Measurements from ENCODE around the gene GIPC2.
"Not testable (repeated sequence)": the region's sequence is repeated elsewhere in the genome, so short reads cannot be mapped to it uniquely, and the experiment has no call there.

Gene GIPC2

GRCh38 chr1:78095593-78095992 is 49.8 kb downstream of the GIPC2 start:
- peak; percentile 83 for DNase-seq (ENCODE audit: low read depth)

- no peak for DNase-seq (ENCODE audit: low read depth)
Observed at GRCh38 chr1:78096017-78096416, 50.3 kb downstream of the GIPC2 start.

GRCh38 chr1:78096976-78097375 is 51.2 kb downstream of the GIPC2 start:
- DNase-seq (ENCODE audit: low read depth) = no peak

- no peak for DNase-seq (ENCODE audit: low read depth)
Observed at GRCh38 chr1:78101051-78101450, 55.3 kb downstream of the GIPC2 start.

GRCh38 chr1:78101514-78101913 is 55.7 kb downstream of the GIPC2 start:
- peak; percentile 97 for DNase-seq (ENCODE audit: low read depth)

GRCh38 chr1:78102082-78102481 is 56.3 kb downstream of the GIPC2 start:
- peak; percentile 93 for DNase-seq (ENCODE audit: low read depth)

- DNase-seq (ENCODE audit: low read depth) = no peak
Observed at GRCh38 chr1:78102916-78103315, 57.1 kb downstream of the GIPC2 start.

- peak; percentile 47 for DNase-seq (ENCODE audit: low read depth)
Observed at GRCh38 chr1:78104322-78104721, 58.6 kb downstream of the GIPC2 start.

- DNase-seq (ENCODE audit: low read depth) = not testable (repeated sequence)
Observed at GRCh38 chr1:78109659-78110058, 63.9 kb downstream of the GIPC2 start.

- no peak for DNase-seq (ENCODE audit: low read depth)
Observed at GRCh38 chr1:78113156-78113916, 67.6 kb downstream of the GIPC2 start.

- peak; percentile 47 for DNase-seq (ENCODE audit: low read depth)
Observed at GRCh38 chr1:78114034-78114956, 68.5 kb downstream of the GIPC2 start.

GRCh38 chr1:78120485-78120884 is 74.7 kb downstream of the GIPC2 start:
- not testable (repeated sequence) for DNase-seq (ENCODE audit: low read depth)

- DNase-seq (ENCODE audit: low read depth) = no peak
Observed at GRCh38 chr1:78121710-78122109, 75.9 kb downstream of the GIPC2 start.

GRCh38 chr1:78122389-78122788 is 76.6 kb downstream of the GIPC2 start:
- DNase-seq (ENCODE audit: low read depth) = no peak

- no peak for DNase-seq (ENCODE audit: low read depth)
Observed at GRCh38 chr1:78126506-78126905, 80.7 kb downstream of the GIPC2 start.

GRCh38 chr1:78132174-78132947 is 86.6 kb downstream of the GIPC2 start:
- DNase-seq (ENCODE audit: low read depth) = no peak

- no peak for DNase-seq (ENCODE audit: low read depth)
Observed at GRCh38 chr1:78132948-78133322, 87.2 kb downstream of the GIPC2 start.

GRCh38 chr1:78136680-78137079 is 90.9 kb downstream of the GIPC2 start:
- DNase-seq (ENCODE audit: low read depth) = no peak

- no peak for DNase-seq (ENCODE audit: low read depth)
Observed at GRCh38 chr1:78141531-78142231, 95.9 kb downstream of the GIPC2 start.

GRCh38 chr1:78142736-78143135 is 97.0 kb downstream of the GIPC2 start:
- DNase-seq (ENCODE audit: low read depth) = no peak

- DNase-seq (ENCODE audit: low read depth) = no peak
Observed at GRCh38 chr1:78143152-78143551, 97.4 kb downstream of the GIPC2 start.

- DNase-seq (ENCODE audit: low read depth) = no peak
Observed at GRCh38 chr1:78143673-78144072, 97.9 kb downstream of the GIPC2 start.
